Astrocyte (in vitro differentiated cells and primary cell): ENCODE data around the gene B4GALNT2.

Experiments
- CTCF ChIP-seq: IDR thresholded peaks from 2 replicates; pipeline ENCODE4 v1.5.1; 2011; ENCODE audit warnings: low read depth, mild to moderate bottlenecking, inconsistent platforms, low read length, moderate library complexity; ENCODE audit not compliant: insufficient read depth
- EZH2 ChIP-seq: IDR thresholded peaks from 2 replicates; pipeline ENCODE4 v1.6.1; 2012; ENCODE audit warnings: mild to moderate bottlenecking, low read length, inconsistent platforms; ENCODE audit not compliant: insufficient read depth

- TF ChIP-seq CTCF = no peak
- TF ChIP-seq EZH2 = no peak
Observed at GRCh38 chr17:49194297-49194607, 61.7 kb downstream of the B4GALNT2 start.
